Kidney (tissue), 22 donors: ENCODE measurements around the gene MYH13. TPM values are rescaled to one million over a fixed set of nuclear protein-coding genes. Genes with fewer than 3 reads are reported as not detected.

Source experiments
- DNase-seq, 5 donors: peaks; one replicate each; pipeline ENCODE4 v3.0.0-alpha.2; 2013 to 2020
- FAIRE-seq: peaks from 2 replicates; lab custom pipeline; 2012; peaks lifted over from hg19 to GRCh38; lab: Jason Lieb, UNC
- H3K27ac ChIP-seq, 2 donors: one replicate each; pipeline ENCODE4 v1.7.0; 2013; ENCODE audit warnings: low read depth in 2 of 2, low read length in 2 of 2, inconsistent platforms in 1 of 2
- H3K27me3 ChIP-seq: one replicate; pipeline ENCODE4 v1.7.1; 2013; ENCODE audit warnings: low read length, inconsistent platforms; ENCODE audit not compliant: control insufficient read depth, insufficient read depth
- H3K36me3 ChIP-seq, 3 donors: one replicate each; pipeline versions ENCODE4 v1.7.0 to v1.7.1; 2013; ENCODE audit warnings: low read length in 3 of 3, control low read depth in 1 of 3, inconsistent platforms in 1 of 3; ENCODE audit not compliant: insufficient read depth in 3 of 3, control insufficient read depth in 2 of 3
- H3K4me1 ChIP-seq, 3 donors: one replicate each; pipeline versions ENCODE4 v1.7.0 to v1.7.1; 2013; ENCODE audit warnings: low read length in 3 of 3, inconsistent platforms in 1 of 3, low read depth in 1 of 3; ENCODE audit not compliant: control insufficient read depth in 2 of 3, insufficient read depth in 2 of 3
- H3K4me3 ChIP-seq, 3 donors: one replicate each; pipeline versions ENCODE4 v1.7.0 to v1.8.1; 2013; ENCODE audit warnings: low read length in 3 of 3, control low read depth in 1 of 3, inconsistent platforms in 1 of 3
- H3K9ac ChIP-seq, 3 donors: one replicate each; pipeline versions ENCODE4 v1.7.0 to v1.7.1; 2013; ENCODE audit warnings: low read length in 3 of 3, control low read depth in 1 of 3, inconsistent platforms in 1 of 3
- H3K9me3 ChIP-seq, 3 donors: one replicate each; pipeline versions ENCODE4 v1.7.0 to v1.7.1; 2013; ENCODE audit warnings: low read length in 3 of 3, control low read depth in 1 of 3, inconsistent platforms in 1 of 3; ENCODE audit not compliant: control insufficient read depth in 2 of 3, insufficient read depth in 1 of 3
- CTCF ChIP-seq: IDR thresholded peaks from 3 replicates; pipeline ENCODE4 v1.5.1; 2012; ENCODE audit warnings: mild to moderate bottlenecking, moderate library complexity, borderline replicate concordance; ENCODE audit not compliant: insufficient read depth; ENCODE audit errors: extremely low read depth
- intact Hi-C: fragments of 100-400 bp; cut with DNase I; formaldehyde crosslinking; loops from one replicate; pipeline ENCODE4 v1.11.1; 2022
- long read RNA-seq, 10 donors: library from polyadenylated mRNA in 1 of 10; unstranded in 1 of 10; transcript quantifications; one replicate each; pipeline ENCODE4 v2.0.0 and lab custom pipeline, GENCODE V29; 2021 to 2026
- polyA plus RNA-seq: library from polyadenylated mRNA; stranded (reverse); fragments of 350-450 nt; fragmentation: Illumina TruSeq; extraction: RNeasy Lipid Tissue Mini Kit (QIAGEN cat#74804); gene quantifications from one replicate; pipeline ENCODE4 v1.2.3, GENCODE V29; 2014; ENCODE audit warnings: low read depth, low replicate concordance; ENCODE audit not compliant: insufficient read depth
- total RNA-seq: library from RNA; stranded (reverse); fragmentation: NEBNext Ultra II Directional; extraction: Animal tissue kit (Norgen Biotek cat#: 25700); gene quantifications from one replicate; pipeline ENCODE4 v1.2.1, GENCODE V29; 2021
- donor health status: control.
- donor health status: control.
- donor health status: control.
- donor health status: control.
- donor health status: control.
- donor health status: DM: yes; HTN: yes; CAD: no.
- donor health status: Normal renal cell carcinoma (clear cell type).

The MYH13 gene
- total RNA-seq (not detected), polyA plus RNA-seq (not detected)
- long read RNA-seq, donor 1 = 0 reads
- long read RNA-seq, donor 2 = 0 reads
- long read RNA-seq, donor 3 = 0 reads
- long read RNA-seq, donor 4 = 0 reads
- long read RNA-seq, donor 5 = 0 reads
- long read RNA-seq, donor 6 = 0 reads
- long read RNA-seq, donor 7 = 0 reads
- long read RNA-seq, donor 8 = 0 reads
- long read RNA-seq, donor 9 = 0 reads
- long read RNA-seq, donor 10 = 0 reads

DNA sequence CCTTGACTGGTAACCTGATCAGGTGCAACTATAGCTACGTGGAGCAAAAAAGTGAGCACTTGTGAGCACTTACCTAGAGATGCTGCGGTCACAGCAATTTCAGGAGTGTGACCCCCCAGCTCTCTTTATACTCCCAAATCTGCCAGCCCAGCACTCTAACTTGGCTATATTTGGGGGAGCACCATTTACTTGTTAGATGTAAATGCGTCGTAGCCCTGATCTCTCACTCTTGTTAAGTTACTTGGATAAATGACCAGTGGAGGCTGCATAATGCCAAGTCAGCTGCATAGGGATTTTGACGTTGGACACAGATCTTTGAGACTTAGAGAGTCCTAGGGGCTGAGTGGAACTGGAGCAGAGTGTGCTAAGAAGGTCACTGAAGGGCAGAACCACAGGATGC lies at the start of gene MYH13:
TSS of gene MYH13 (minus strand) at position 101 of the 400 bp plus-strand sequence. CDS start 8,476 bp downstream, outside the sequence.
- Histone ChIP-seq H3K27ac (no peak within 1 kb of the TSS), H3K4me1 (no peaks in the 10 kb centered on the region), H3K36me3 (no peaks in the 10 kb centered on the region), H3K9ac (no peak within 1 kb of the TSS), H3K4me3 (no peak within 1 kb of the TSS), H3K27me3 (no peaks in the 10 kb centered on the region), H3K9me3 (no peaks in the 10 kb centered on the region)
- no peak for TF ChIP-seq CTCF
- intact Hi-C loops = no loop called here
- FAIRE-seq = no peak
- no peak for DNase-seq

DNA sequence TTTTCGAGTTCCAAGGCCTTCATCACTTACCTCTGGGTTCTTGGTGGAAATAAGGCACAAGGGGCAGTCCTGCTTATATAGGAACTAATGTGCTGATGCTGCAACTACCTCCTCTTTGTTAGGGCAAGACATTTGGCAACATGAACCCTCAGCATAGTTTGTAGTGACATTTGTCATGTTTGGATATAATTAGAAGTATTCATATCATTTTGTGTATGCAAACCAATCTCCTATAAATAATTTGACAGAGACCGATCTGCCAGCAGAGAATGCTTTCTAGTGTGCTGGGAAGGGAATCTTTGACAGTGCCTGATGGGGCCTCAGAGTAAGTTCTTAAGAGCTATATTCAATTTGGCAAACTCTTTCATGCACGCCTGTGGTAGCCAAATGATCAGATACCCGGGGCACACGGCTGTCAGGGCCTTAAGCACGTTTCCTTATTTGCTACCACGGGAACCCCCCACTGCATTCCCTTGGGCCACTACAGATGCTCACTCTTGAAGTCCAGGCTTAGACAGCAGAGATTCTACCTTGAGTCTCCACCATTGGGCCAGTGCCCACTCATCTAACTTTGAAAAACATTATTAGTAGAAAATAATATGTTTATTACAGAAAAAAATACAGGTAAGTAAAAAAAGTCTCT lies 49.2 kb upstream of the MYH13 start, which contains the start of gene MYH8:
TSS of gene MYH8 (minus strand) at position 51 of the 643 bp plus-strand sequence. CDS start 1,723 bp downstream, outside the sequence.
- TF ChIP-seq CTCF = no peak
- intact Hi-C loops = no loop called here
- no peak for FAIRE-seq

GRCh38 chr17:10421211-10421610 lies 48.4 kb upstream of the MYH13 start:
- no peak for TF ChIP-seq CTCF
- intact Hi-C loops = no loop called here
- no peaks in the 10 kb centered on the region for H3K36me3 ChIP-seq
- H3K27ac ChIP-seq = no peak overlapping the region
- no peaks in the 10 kb centered on the region for H3K4me1 ChIP-seq
- H3K9me3 ChIP-seq = no peaks in the 10 kb centered on the region
- H3K9ac ChIP-seq = no peak overlapping the region
- no peaks in the 10 kb centered on the region for H3K27me3 ChIP-seq
- DNase-seq = no peak
- FAIRE-seq = no peak
- H3K4me3 ChIP-seq = no peak overlapping the region

More for the DNA sequence above, 49.2 kb upstream of the MYH13 start, which contains the start of gene MYH8:
- H3K9ac ChIP-seq = no peak within 1 kb of the TSS
- H3K4me3 ChIP-seq = no peak within 1 kb of the TSS
- DNase-seq = no peak
- no peaks in the 10 kb centered on the region for H3K27me3 ChIP-seq
- H3K4me1 ChIP-seq = no peaks in the 10 kb centered on the region
- H3K27ac ChIP-seq = no peak within 1 kb of the TSS
- no peaks in the 10 kb centered on the region for H3K36me3 ChIP-seq
- no peaks in the 10 kb centered on the region for H3K9me3 ChIP-seq
